OCI-LY7 (cell line): ENCODE data around the gene LHX8. TPM values are rescaled to one million over a fixed set of nuclear protein-coding genes. Genes with fewer than 3 reads are reported as not detected.

Experiments used
- small RNA-seq: library from RNA; depleted of rRNA; stranded (forward); fragments of <200 nt; gene quantifications from one replicate; pipeline ENCODE3, GENCODE V24; 2014
- total RNA-seq, 2 experiments: library from RNA; depleted of rRNA in 1 of 2; stranded (reverse); fragments of >200 nt in 1 of 2; shearing (Covaris generic) in 1 of 2; gene quantifications; 2 replicates each; pipeline ENCODE4 v1.2.3, GENCODE V29; 2014 to 2022

Gene LHX8
- total RNA-seq, 2 experiments from 2014 or later: not detected

Small RNA genes within 50 kb of the gene (small RNA-seq; reads per million reads assigned to genes)
- not detected for gene RNU6-622P
